ENCODE measurements around the gene ELN.
"Not testable (repeated sequence)": the region's sequence is repeated elsewhere in the genome, so short reads cannot be mapped to it uniquely, and the experiment has no call there.

Gene ELN

DNA sequence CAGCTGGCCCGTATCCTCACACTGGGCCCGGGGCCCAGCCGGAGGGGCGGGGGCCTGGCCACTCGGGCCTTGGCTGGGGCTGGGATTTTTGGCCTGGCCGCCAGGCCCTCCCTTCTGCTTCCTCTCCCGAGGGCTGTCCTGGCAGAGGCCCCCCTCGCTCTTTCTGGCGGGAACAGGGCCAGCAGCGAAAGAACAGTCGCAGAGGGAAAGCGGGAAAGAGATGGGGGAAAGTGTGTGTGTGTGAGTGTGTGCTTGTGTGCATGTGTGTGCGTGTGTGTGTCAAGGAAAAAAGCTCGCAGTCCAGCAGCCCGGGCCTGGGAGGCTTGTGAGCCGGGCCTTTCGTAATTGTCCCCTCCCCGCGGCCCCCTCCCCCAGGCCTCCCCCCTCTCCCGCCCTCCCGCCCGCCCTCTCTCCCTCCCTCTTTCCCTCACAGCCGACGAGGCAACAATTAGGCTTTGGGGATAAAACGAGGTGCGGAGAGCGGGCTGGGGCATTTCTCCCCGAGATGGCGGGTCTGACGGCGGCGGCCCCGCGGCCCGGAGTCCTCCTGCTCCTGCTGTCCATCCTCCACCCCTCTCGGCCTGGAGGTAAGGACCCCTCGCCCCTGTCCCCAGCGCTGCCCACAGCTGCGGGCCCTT is at the start of gene ELN:
ELN (plus strand) TSS at position 491 of the 638 bp plus-strand sequence; CDS start at position 506, 15 bp downstream.
- no peaks in the 10 kb centered on the region for H3K9me3 Mint-ChIP-seq
- no peak within 1 kb of the TSS for H3K27ac Mint-ChIP-seq
- H3K4me3 Mint-ChIP-seq, result no peak within 1 kb of the TSS
- DNase-seq (ENCODE audit: low spot score), result no peak
- H3K36me3 Mint-ChIP-seq (ENCODE audit: low read depth), result no peaks in the 10 kb centered on the region
- H3K4me1 Mint-ChIP-seq (ENCODE audit: low read depth), result no peaks in the 10 kb centered on the region
- H3K27me3 Mint-ChIP-seq (ENCODE audit: low read depth), result peaks cover 48% of the 10 kb centered on the region

DNA sequence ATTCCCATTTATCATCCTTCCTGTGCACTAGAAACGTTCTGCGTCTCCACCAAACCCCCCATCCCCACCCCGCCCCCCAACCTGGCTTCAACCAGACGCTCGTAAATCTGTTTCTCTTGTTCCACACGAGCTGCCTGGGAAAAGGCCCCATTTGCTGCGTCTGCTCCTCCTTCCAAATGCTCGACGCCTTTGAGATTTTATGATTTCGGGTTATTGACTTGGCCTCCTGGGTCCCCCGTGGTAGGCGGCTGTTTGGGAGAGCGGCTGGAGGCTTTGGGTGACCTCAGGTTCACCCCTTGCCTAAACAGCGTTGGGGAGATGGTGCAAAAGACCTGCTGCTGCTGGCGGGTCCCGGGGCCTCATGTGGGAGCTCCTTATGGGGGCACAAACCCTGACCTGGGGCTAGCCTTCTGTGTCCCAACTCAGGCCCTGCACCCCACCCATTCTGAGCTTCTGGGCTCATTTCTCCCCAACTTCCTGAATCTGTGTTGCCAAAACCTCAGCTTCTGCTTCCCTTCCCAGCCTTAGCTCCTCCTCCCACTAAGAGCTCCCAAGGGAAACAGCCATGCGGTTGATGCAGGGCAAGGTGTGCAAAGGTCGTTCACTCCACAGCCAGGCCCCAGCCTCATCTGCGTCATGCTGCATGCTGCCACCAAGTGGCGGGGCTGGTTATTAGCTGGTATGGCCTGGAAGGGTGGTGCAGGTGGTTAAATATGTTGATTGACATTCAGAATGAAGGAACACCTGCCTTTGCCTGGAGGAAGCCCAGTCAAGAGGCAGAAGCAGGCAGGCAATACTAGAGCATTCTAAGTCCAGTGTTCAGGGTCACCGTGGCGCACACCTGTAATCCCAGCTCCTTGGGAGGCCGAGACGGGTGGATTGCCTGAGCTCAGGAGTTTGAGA is 49.1 kb upstream of the ELN start:
- Mint-ChIP-seq H3K9me3 (no peaks in the 10 kb centered on the region), H3K27ac (no peak overlapping the region), H3K27me3 (ENCODE audit: low read depth) (peaks cover 2% of the 10 kb centered on the region), H3K36me3 (ENCODE audit: low read depth) (no peaks in the 10 kb centered on the region), H3K4me3 (no peak overlapping the region), H3K4me1 (ENCODE audit: low read depth) (no peaks in the 10 kb centered on the region)
- no peak for DNase-seq (ENCODE audit: low spot score)

- DNase-seq (ENCODE audit: low spot score); H3K27ac Mint-ChIP-seq; H3K9me3 Mint-ChIP-seq; H3K36me3 Mint-ChIP-seq (ENCODE audit: low read depth); H3K27me3 Mint-ChIP-seq (ENCODE audit: low read depth); H3K4me1 Mint-ChIP-seq (ENCODE audit: low read depth); H3K4me3 Mint-ChIP-seq: not testable (repeated sequence)
These were observed 48.3 kb upstream of the ELN start for GRCh38 chr7:73979656-73980055.

GRCh38 chr7:73980206-73980605 is 47.8 kb upstream of the ELN start:
- Mint-ChIP-seq H3K4me1 (ENCODE audit: low read depth) (no peaks in the 10 kb centered on the region), H3K27ac (no peak overlapping the region), H3K27me3 (ENCODE audit: low read depth) (peaks cover 2% of the 10 kb centered on the region), H3K36me3 (ENCODE audit: low read depth) (no peaks in the 10 kb centered on the region), H3K9me3 (no peaks in the 10 kb centered on the region), H3K4me3 (no peak overlapping the region)
- no peak for DNase-seq (ENCODE audit: low spot score)

GRCh38 chr7:73981933-73982332 is 46.0 kb upstream of the ELN start:
- no peaks in the 10 kb centered on the region for H3K36me3 Mint-ChIP-seq (ENCODE audit: low read depth)
- no peaks in the 10 kb centered on the region for H3K9me3 Mint-ChIP-seq
- H3K4me1 Mint-ChIP-seq (ENCODE audit: low read depth), result no peaks in the 10 kb centered on the region
- peaks cover 2% of the 10 kb centered on the region for H3K27me3 Mint-ChIP-seq (ENCODE audit: low read depth)
- no peak for DNase-seq (ENCODE audit: low spot score)
- H3K4me3 Mint-ChIP-seq, result no peak overlapping the region
- no peak overlapping the region for H3K27ac Mint-ChIP-seq

GRCh38 chr7:73983437-73984164 is 44.4 kb upstream of the ELN start:
- Mint-ChIP-seq H3K36me3 (ENCODE audit: low read depth) (no peaks in the 10 kb centered on the region), H3K27me3 (ENCODE audit: low read depth) (peaks cover 2% of the 10 kb centered on the region), H3K27ac (no peak overlapping the region), H3K9me3 (no peaks in the 10 kb centered on the region), H3K4me1 (ENCODE audit: low read depth) (no peaks in the 10 kb centered on the region), H3K4me3 (no peak overlapping the region)
- no peak for DNase-seq (ENCODE audit: low spot score)

GRCh38 chr7:73984481-73985205 is 43.3 kb upstream of the ELN start:
- Mint-ChIP-seq H3K4me1 (ENCODE audit: low read depth) (no peaks in the 10 kb centered on the region), H3K9me3 (no peaks in the 10 kb centered on the region), H3K4me3 (no peak overlapping the region), H3K27ac (no peak overlapping the region), H3K27me3 (ENCODE audit: low read depth) (peaks cover 2% of the 10 kb centered on the region), H3K36me3 (ENCODE audit: low read depth) (no peaks in the 10 kb centered on the region)
- DNase-seq (ENCODE audit: low spot score), result no peak

DNA sequence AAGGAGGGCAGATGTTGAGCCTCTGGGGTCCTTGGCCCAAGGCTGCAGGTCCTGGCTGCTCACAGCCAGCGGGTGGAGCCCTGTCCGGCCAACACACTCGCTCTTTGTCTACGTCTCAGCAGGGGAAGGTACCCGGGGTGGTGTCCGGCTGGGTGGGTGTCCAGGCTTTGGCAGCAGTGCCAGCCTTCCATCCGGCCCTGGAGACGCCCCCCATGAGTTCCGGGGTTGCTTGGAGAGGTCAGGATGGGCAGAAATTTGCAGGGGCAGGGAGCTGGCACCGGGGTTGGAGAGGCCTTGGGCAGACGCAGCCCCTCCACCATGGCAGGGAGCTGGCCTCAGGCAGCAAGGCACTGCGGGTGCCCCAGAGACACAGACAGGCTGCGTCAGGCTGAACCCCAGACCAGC is 42.2 kb upstream of the ELN start:
- H3K9me3 Mint-ChIP-seq, result no peaks in the 10 kb centered on the region
- no peak for DNase-seq (ENCODE audit: low spot score)
- no peak overlapping the region for H3K4me3 Mint-ChIP-seq
- H3K4me1 Mint-ChIP-seq (ENCODE audit: low read depth), result no peaks in the 10 kb centered on the region
- peaks cover 2% of the 10 kb centered on the region for H3K27me3 Mint-ChIP-seq (ENCODE audit: low read depth)
- H3K27ac Mint-ChIP-seq, result no peak overlapping the region
- H3K36me3 Mint-ChIP-seq (ENCODE audit: low read depth), result no peaks in the 10 kb centered on the region

GRCh38 chr7:73986158-73986631 is 41.8 kb upstream of the ELN start:
- peaks cover 1% of the 10 kb centered on the region for H3K27me3 Mint-ChIP-seq (ENCODE audit: low read depth)
- no peak for DNase-seq (ENCODE audit: low spot score)
- no peaks in the 10 kb centered on the region for H3K9me3 Mint-ChIP-seq
- no peaks in the 10 kb centered on the region for H3K4me1 Mint-ChIP-seq (ENCODE audit: low read depth)
- H3K27ac Mint-ChIP-seq, result no peak overlapping the region
- no peak overlapping the region for H3K4me3 Mint-ChIP-seq
- H3K36me3 Mint-ChIP-seq (ENCODE audit: low read depth), result no peaks in the 10 kb centered on the region

DNA sequence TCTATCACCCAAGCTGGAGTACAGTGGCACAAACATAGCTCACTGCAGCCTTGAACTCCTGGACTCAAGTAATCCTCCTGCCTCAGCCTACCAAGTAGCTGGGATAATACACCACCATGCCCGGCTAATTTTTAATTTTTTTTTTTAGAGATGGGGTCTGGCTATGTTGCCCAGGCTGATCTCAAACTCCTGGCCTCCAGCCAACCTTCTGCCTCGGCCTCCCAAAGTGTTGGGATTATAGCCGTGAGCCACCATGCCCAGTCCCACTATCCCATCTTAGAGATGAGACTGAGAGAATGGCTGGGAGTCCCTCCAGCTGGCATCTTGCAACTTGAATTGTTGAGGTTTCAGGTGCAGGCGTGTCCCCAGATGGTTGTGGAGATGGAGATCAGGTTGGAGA is 40.7 kb upstream of the ELN start:
- H3K4me1 Mint-ChIP-seq (ENCODE audit: low read depth), result no peaks in the 10 kb centered on the region
- no peak overlapping the region for H3K27ac Mint-ChIP-seq
- DNase-seq (ENCODE audit: low spot score), result no peak
- H3K27me3 Mint-ChIP-seq (ENCODE audit: low read depth), result no peaks in the 10 kb centered on the region
- H3K9me3 Mint-ChIP-seq, result no peaks in the 10 kb centered on the region
- no peaks in the 10 kb centered on the region for H3K36me3 Mint-ChIP-seq (ENCODE audit: low read depth)
- H3K4me3 Mint-ChIP-seq, result no peak overlapping the region

DNA sequence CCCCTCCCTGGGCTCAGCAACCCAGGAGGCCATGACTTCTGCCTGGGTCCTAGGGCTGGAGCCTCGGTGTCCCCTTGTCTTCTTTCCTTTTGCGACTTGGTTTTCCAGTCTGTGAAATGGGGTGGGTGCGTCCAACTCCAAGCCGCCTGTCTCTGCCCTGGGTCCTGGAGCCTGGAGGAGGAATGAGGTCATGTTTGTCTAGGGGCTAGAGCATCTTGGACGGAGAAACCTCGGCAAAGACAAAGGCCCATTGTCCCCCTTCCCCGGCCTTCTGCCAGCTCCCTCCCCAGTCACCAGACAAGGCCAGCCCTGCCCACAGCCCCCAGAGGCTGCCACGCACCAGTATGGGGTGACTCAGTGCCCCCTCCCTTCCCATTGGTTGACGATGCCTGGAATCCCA is 39.8 kb upstream of the ELN start:
- no peaks in the 10 kb centered on the region for H3K27me3 Mint-ChIP-seq (ENCODE audit: low read depth)
- no peak overlapping the region for H3K27ac Mint-ChIP-seq
- no peaks in the 10 kb centered on the region for H3K4me1 Mint-ChIP-seq (ENCODE audit: low read depth)
- DNase-seq (ENCODE audit: low spot score), result no peak
- H3K9me3 Mint-ChIP-seq, result no peaks in the 10 kb centered on the region
- no peak overlapping the region for H3K4me3 Mint-ChIP-seq
- H3K36me3 Mint-ChIP-seq (ENCODE audit: low read depth), result no peaks in the 10 kb centered on the region

DNA sequence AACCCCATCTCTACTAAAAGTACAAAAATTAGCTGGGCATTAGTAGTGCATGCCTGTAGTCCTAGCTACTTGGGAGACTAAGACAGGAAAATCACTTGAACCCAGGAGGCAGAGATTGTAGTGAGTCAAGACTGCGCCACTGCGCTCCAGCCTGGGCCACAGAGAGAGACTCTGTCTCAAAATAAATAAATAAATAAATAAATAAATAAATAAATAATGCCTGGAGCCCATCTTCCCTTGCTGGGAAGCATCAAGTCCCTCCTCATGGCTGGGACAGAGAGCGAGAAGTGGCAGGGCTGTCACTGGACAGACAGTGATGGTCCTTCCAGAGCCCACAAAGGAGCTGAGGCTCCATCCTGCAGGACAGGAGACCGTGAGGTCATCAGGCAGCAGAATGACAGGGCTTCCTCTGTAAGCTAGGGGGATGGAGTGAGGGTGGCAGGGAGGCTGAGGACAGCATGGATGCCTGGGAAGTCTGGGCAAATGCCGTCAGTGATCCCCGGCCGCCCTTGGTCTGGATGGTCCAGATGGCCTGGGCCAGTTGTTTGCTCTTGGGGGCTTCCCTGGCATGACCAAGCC is 36.4 kb upstream of the ELN start:
- H3K27me3 Mint-ChIP-seq (ENCODE audit: low read depth), result no peaks in the 10 kb centered on the region
- no peaks in the 10 kb centered on the region for H3K36me3 Mint-ChIP-seq (ENCODE audit: low read depth)
- no peak for DNase-seq (ENCODE audit: low spot score)
- no peak overlapping the region for H3K27ac Mint-ChIP-seq
- H3K4me3 Mint-ChIP-seq, result no peak overlapping the region
- H3K9me3 Mint-ChIP-seq, result peaks cover 21% of the 10 kb centered on the region
- no peaks in the 10 kb centered on the region for H3K4me1 Mint-ChIP-seq (ENCODE audit: low read depth)

DNA sequence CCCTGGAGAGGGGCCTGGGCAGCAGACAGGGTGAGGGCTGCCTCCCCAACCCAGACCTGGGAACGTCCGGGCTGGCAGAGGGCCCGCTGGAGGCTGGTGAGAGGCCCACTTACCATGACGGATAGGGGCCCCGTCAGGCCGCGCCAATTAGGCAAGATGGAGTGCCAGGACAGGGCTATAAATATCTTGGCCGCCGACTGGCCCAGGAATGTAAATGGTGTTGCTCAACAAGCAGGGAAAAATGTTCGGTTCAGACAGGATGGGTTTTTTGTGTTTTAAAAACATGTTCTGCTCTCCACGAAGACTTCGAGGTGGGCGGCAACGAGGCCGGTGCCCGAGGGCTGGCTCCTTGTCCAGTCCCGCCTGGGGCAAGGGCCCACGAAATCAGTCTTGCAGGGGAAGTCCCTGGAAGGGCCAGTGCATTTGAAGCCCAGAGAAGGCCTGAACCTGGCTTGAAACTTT is 35.8 kb upstream of the ELN start:
- Mint-ChIP-seq H3K27me3 (ENCODE audit: low read depth) (no peaks in the 10 kb centered on the region), H3K9me3 (peaks cover 21% of the 10 kb centered on the region), H3K4me1 (ENCODE audit: low read depth) (no peaks in the 10 kb centered on the region), H3K27ac (no peak overlapping the region), H3K36me3 (ENCODE audit: low read depth) (no peaks in the 10 kb centered on the region), H3K4me3 (no peak overlapping the region)
- no peak for DNase-seq (ENCODE audit: low spot score)
